Adrenal gland (tissue), 12 donors: ENCODE results near the gene EXOC3L4. TPM values are rescaled to one million over a fixed set of nuclear protein-coding genes. Genes with fewer than 3 reads are reported as not detected.

Experiments used
- DNase-seq, 7 donors: peaks; one replicate each; pipeline ENCODE4 v3.0.0-alpha.2; 2019 to 2020
- H3K27ac ChIP-seq, 5 donors: fragments of 200-600 bp; sonication (generic) in 4 of 5; 1 replicate in 3 of 5; 2 replicates in 2 of 5; pipeline versions ENCODE4 v1.5.1 to v1.8.0; 2016 to 2020; ENCODE audit warnings: mild to moderate bottlenecking in 1 of 5
- H3K27me3 ChIP-seq: fragments of 200-600 bp; 2 replicates; pipeline ENCODE4 v1.8.0; 2021
- H3K36me3 ChIP-seq, 2 donors: fragments of 200-600 bp; replicated peaks in 1 of 2; 1 replicate in 1 of 2; 2 replicates in 1 of 2; pipeline versions ENCODE4 v1.5.1 to v1.8.0; 2018 to 2022
- H3K4me1 ChIP-seq, 2 donors: fragments of 200-600 bp; replicated peaks in 1 of 2; 1 replicate in 1 of 2; 2 replicates in 1 of 2; pipeline versions ENCODE4 v1.5.1 to v1.8.0; 2018 to 2021
- H3K4me3 ChIP-seq, 4 donors: fragments of 200-600 bp; sonication (generic) in 3 of 4; one replicate each; pipeline ENCODE4 v1.5.1; 2016 to 2018
- H3K9me3 ChIP-seq, 3 donors: fragments of 200-600 bp; sonication (generic) in 1 of 3; replicated peaks in 1 of 3; 1 replicate in 2 of 3; 2 replicates in 1 of 3; pipeline versions ENCODE4 v1.5.1 to v1.8.0; 2016 to 2021
- POLR2A ChIP-seq, 2 donors: fragments of 450-650 bp; IDR thresholded peaks; one replicate each; pipeline ENCODE4 v1.6.1; 2017; ENCODE audit warnings: antibody characterized with exemption in 2 of 2, mild to moderate bottlenecking in 2 of 2, moderate library complexity in 1 of 2
- WGBS, 4 donors: extraction: QIAGEN DNeasy Blood & Tissue Kit in 2 of 4; methylation state at CpG; one replicate each; pipeline versions ENCODE4 v1.1.5 to v1.1.7; 2013 to 2017; 5-methylcytosine and 5-hydroxymethylcytosine counted together
- intact Hi-C, 2 donors: fragments of 100-400 bp; cut with DNase I; formaldehyde crosslinking; loops; one replicate each; pipeline versions ENCODE4 v1.14.1 to v1.15.0; 2022 to 2023
- polyA plus RNA-seq, 3 donors: library from polyadenylated mRNA; stranded (reverse); fragments of 200-250 nt in 2 of 3; fragments of 350-450 nt in 1 of 3; fragmentation: Illumina TruSeq in 1 of 3; extraction: RNeasy Lipid Tissue Mini Kit (QIAGEN cat#74804) in 1 of 3; gene quantifications; one replicate each; pipeline ENCODE4 v1.2.3, GENCODE V29; 2013 to 2014
- total RNA-seq, 9 donors: library from RNA; depleted of rRNA in 4 of 9; stranded (reverse); fragments of >200 nt in 4 of 9; fragments of 120-200 nt in 1 of 9; fragmentation: NEBNext Ultra II Directional in 1 of 9; extraction: Animal tissue kit (Norgen Biotek cat#: 25700) in 1 of 9; gene quantifications; one replicate each; pipeline versions ENCODE4 v1.1.0 to v1.2.4, GENCODE V29; 2013 to 2023
- TF ChIP-seq, protein P1 (sequence below), 6 experiments: fragments of 450-650 bp in 4 of 6; fragments of 200-600 bp in 2 of 6; sonication (generic) in 1 of 6; IDR thresholded peaks; 1 replicate in 5 of 6; 2 replicates in 1 of 6; pipeline versions ENCODE4 v1.5.1 to v1.8.0; 2016 to 2021; ENCODE audit warnings: antibody characterized with exemption in 6 of 6, mild to moderate bottlenecking in 2 of 6, moderate library complexity in 1 of 6
- donor health status: healthy with polysubstance abuse.
- donor health status: Bipolar disorder and iron deficiency.
- donor health status: DM: yes; HTN: yes; CAD: no.
- donor health status: DM: no; HTN: no; CAD: no.
- donor health status: DM: no; HTN: no; CAD: no.
- donor health status: DM: yes; HTN: yes; CAD: no.

The EXOC3L4 gene
- total and polyA plus RNA-seq, 12 donors: 0.12 to 4.3 (median 1.6) TPM; not detected in 1

DNA sequence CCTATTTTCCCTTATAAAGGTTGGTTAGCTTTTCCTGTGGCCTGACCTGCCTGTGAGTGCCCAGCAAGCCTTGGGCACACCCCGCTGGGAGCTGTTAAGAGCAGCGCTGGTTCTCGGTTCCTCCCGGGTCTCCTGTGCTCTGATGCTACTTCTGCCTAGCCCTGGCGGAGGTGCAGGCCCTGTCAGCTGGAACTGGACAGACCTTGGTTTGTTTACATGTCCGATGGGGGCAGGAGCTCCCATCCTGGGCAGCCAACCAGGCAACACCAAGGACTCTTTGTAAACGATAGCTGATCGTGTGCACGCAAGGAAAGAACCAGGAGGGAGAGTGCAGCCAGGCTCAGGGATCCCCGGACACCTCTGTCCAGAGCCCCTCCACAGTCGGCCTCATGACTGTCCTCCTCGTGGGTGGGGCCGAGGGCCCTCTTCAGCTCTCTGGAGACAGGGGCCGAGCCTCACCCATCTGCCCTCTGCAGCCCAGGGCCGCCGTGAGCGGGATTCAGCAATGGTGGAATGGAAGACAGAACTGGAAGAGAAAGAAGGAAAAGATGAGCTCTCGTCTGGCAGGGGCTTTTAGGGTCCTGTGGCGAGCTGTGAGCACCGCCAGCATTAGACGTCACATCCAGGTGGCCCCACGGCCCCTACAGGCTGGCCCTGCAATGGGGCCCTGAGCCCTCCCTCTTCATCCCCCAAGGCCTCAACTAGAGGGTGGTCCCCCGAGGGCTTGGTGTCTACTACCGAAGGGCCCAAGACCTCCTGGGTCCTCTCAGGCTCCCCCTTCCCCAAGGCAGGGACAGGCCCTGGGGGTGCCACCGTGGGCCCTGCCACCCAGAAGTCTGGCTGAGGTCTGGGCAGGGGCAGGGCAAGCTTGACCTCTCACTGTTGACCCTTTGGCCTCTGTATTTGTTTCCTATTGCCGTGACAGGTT, 41.1 kb downstream of the EXOC3L4 start:
- intact Hi-C loops: no loop called here
- Histone ChIP-seq H3K27ac (peak overlapping the region in 1 of 5 donors; percentile 74), H3K27me3 (no peaks in the 10 kb centered on the region), H3K4me1 (peaks cover 26 to 37% of the 10 kb centered on the region in 2 donors), H3K4me3 (no peak overlapping the region), H3K36me3 (peaks cover 0 to 51% of the 10 kb centered on the region in 2 donors), H3K9me3 (no peaks in the 10 kb centered on the region)
- peak in 2 of 7 donors; percentile 59 to 67 for DNase-seq
- 80 to 90% (median 85%) methylated on average over 15 to 26 of the region's 26 CpGs for WGBS, 4 donors
- no peak for TF ChIP-seq POLR2A (IDR thresholded peaks at IDR 0.05)
- TF ChIP-seq, protein P1, sequence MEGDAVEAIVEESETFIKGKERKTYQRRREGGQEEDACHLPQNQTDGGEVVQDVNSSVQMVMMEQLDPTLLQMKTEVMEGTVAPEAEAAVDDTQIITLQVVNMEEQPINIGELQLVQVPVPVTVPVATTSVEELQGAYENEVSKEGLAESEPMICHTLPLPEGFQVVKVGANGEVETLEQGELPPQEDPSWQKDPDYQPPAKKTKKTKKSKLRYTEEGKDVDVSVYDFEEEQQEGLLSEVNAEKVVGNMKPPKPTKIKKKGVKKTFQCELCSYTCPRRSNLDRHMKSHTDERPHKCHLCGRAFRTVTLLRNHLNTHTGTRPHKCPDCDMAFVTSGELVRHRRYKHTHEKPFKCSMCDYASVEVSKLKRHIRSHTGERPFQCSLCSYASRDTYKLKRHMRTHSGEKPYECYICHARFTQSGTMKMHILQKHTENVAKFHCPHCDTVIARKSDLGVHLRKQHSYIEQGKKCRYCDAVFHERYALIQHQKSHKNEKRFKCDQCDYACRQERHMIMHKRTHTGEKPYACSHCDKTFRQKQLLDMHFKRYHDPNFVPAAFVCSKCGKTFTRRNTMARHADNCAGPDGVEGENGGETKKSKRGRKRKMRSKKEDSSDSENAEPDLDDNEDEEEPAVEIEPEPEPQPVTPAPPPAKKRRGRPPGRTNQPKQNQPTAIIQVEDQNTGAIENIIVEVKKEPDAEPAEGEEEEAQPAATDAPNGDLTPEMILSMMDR (IDR thresholded peaks at IDR 0.05): no peak

DNA sequence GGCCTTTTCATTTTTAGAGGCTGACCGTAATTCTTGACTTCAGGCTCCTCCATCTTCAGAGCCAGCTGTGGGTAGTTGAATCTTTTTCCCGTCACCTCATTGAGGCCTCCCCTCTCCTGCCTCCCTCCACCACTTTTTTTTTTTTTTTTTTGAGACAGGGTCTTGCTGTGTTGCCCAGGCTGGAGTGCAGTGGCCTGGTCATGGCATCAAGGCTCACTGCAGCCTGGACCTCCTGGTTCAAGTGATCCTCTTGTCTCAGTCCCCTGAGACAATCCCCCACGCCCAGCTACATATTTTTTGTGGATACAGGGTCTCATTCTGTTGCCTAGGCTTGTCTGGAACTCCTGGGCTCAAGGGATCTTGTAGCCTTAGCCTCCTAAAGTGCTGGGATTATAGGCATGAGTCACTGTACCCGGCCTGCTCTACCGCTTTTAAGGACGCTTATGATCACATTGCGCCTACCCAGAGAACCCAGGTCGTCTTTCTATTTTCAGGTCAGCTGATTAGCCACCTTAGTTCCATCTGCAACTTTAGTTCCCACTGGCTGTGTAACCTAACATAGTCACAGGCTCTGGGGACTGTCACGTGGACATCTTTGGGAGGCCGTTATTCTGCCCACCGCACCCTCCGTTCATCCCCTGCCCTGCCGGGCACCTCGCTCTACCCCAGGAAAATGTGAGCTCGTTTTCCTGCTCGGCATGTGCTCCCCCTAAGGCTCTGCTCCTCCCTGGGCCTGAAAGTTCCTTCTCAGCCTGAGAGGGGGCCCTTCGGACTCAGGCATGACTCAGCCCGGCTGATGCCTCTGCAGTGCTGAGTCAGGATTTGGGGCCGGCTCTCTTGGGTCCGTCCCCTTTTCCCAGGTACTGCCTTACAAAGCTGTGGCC, 42.1 kb downstream of the EXOC3L4 start:
- Histone ChIP-seq H3K9me3 (no peaks in the 10 kb centered on the region), H3K4me3 (no peak overlapping the region), H3K27me3 (no peaks in the 10 kb centered on the region), H3K27ac (peak overlapping the region in 4 of 5 donors; percentile 10 to 74 (median 64)), H3K4me1 (peaks cover 17 to 26% of the 10 kb centered on the region in 2 donors), H3K36me3 (peaks cover 0 to 43% of the 10 kb centered on the region in 2 donors)
- intact Hi-C loops: no loop called here
- TF ChIP-seq POLR2A (IDR thresholded peaks at IDR 0.05): no peak
- TF ChIP-seq, protein P1 (IDR thresholded peaks at IDR 0.05): no peak
- peak; percentile 48 to 83 (median 70) for DNase-seq
- whole genome bisulfite sequencing, 4 donors: 58 to 76% (median 65%) methylated on average over 19 to 20 of the region's 20 CpGs

DNA sequence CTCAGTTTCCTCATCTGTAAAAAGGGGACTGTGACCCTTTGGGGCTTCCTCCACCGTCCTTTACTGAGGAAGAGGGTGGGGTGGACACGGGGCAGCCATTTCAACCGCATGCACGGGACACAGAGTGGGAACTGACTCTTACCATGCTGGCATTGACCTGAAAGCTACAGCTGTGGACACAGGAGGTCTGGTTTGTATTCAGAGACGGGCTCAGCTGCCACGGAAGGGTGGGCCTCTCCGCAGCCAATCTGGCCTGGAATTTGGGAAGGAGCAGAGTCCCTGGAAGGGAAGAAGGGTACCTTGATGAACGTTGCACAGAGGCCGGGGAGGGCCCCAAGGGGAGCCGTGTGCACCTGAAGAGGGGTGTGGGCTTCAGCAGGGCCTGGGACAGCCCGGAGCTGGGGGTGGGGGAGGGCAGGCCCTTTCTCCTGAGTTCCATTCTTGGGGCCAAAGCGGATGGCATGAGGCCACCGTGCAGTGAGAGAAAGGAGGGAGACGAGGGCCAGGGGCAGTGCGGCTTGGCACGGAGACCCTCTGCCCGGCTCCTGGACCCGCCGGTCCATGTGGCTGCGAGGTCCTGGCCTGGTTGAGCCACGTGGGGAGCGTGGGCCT, 43.3 kb downstream of the EXOC3L4 start:
- Histone ChIP-seq H3K36me3 (peaks cover 0 to 33% of the 10 kb centered on the region in 2 donors), H3K27ac (peak overlapping the region in 1 of 5 donors; percentile 74), H3K27me3 (no peaks in the 10 kb centered on the region), H3K9me3 (no peaks in the 10 kb centered on the region), H3K4me3 (no peak overlapping the region), H3K4me1 (peaks cover 7 to 17% of the 10 kb centered on the region in 2 donors)
- intact Hi-C loops: no loop called here
- peak in 1 of 7 donors; percentile 22 for DNase-seq
- TF ChIP-seq, protein P1 (IDR thresholded peaks at IDR 0.05): no peak
- no peak for TF ChIP-seq POLR2A (IDR thresholded peaks at IDR 0.05)
- WGBS, 4 donors: 79 to 94% (median 85%) methylated on average over 13 to 22 of the region's 22 CpGs
